ENCODE measurements around the gene RNF207.

Gene RNF207

GRCh38 chr1:6191968-6192367 lies 14.0 kb upstream of the RNF207 start:
- H4K8ac ChIP-seq (ENCODE audit: low read depth, low read length): no peak overlapping the region
- peaks cover 41 to 94% of the 10 kb centered on the region in 2 donors for H3K36me3 ChIP-seq (replicated peaks in 1 of 2; ENCODE audit: control insufficient read depth in 2 of 2, insufficient read depth in 2 of 2, low read length in 2 of 2)
- no peak overlapping the region for H3K27ac ChIP-seq (replicated peaks; ENCODE audit: low read length)
- no peak overlapping the region for H2BK5ac ChIP-seq (ENCODE audit: low read length)
- H3K4ac ChIP-seq (ENCODE audit: low read length): no peak overlapping the region
- H3K23ac ChIP-seq (ENCODE audit: low read depth, low read length, poor library complexity): no peak overlapping the region
- H3K18ac ChIP-seq (ENCODE audit: low read length): no peak overlapping the region
- H2BK12ac ChIP-seq (ENCODE audit: low read length): no peak overlapping the region
- H3K79me1 ChIP-seq (ENCODE audit: low read depth, low read length): peaks cover 6% of the 10 kb centered on the region
- H2AFZ ChIP-seq (ENCODE audit: low read length): no peak overlapping the region
- no peak overlapping the region for H2AK5ac ChIP-seq (ENCODE audit: low read depth, low read length)
- H3K4me2 ChIP-seq (ENCODE audit: insufficient read depth, low read length, poor library complexity, severe bottlenecking): no peak overlapping the region
- peak overlapping the region in 1 of 2 donors; percentile 16 for H3K4me3 ChIP-seq (ENCODE audit: low read length in 2 of 2)
- H2BK120ac ChIP-seq (ENCODE audit: low read depth, low read length): no peak overlapping the region
- no peaks in the 10 kb centered on the region for H3K27me3 ChIP-seq (ENCODE audit: control insufficient read depth in 3 of 3, insufficient read depth in 3 of 3, low read depth in 1 of 3, low read length in 3 of 3)
- H3K9ac ChIP-seq (ENCODE audit: low read depth, low read length, poor library complexity): no peak overlapping the region
- WGBS, 2 donors (ENCODE audit: extremely low coverage in 2 of 2, insufficient read length in 2 of 2, insufficient replicate concordance in 1 of 2): no CpG with 5 or more reads among the region's 1 CpG
- no peak overlapping the region for H2BK15ac ChIP-seq (ENCODE audit: low read length)
- no peaks in the 10 kb centered on the region for H3K4me1 ChIP-seq (ENCODE audit: control insufficient read depth in 2 of 2, insufficient read depth in 1 of 2, low read depth in 1 of 2, low read length in 2 of 2)
- no peak overlapping the region for H4K91ac ChIP-seq (ENCODE audit: low read depth, low read length, poor library complexity)
- H3K9me3 ChIP-seq (replicated peaks in 1 of 2; ENCODE audit: control insufficient read depth in 2 of 2, insufficient read depth in 1 of 2, low read depth in 1 of 2, low read length in 2 of 2): no peaks in the 10 kb centered on the region
- no peak for DNase-seq (ENCODE audit: low spot score)
- no peak overlapping the region for H3K14ac ChIP-seq (ENCODE audit: low read length)

DNA sequence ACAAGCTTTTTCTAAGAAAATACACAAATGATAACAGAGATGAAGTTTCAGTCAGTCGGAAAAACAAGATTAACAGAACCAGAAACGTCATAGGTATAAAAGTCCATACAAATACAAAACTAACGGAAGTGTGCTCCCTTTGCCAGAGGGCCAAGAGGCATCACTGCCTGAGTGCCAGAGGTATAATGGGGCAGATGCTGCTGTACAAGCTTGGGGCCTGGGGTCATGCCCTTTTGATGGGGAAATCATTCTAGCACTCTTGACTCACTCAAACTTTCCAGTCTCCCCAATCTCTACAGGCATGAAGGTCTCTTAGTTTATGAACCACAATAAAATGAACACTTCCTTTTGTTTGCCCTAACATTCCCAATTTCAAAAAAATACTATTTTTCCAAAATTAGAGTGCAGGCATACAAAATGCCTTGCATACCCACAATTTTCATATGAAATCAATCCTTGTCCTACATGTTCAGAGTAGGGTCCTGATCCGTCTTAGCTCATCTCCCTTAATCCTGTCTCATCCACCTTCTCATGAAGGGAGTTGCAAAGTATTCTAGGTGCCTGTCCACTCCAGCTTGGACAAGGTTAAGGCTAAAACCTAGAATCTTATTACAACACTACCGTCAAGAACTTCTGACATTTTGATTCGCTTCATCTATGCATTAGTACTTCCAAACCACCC lies 8.0 kb upstream of the RNF207 start:
- no peak overlapping the region for H2BK5ac ChIP-seq (ENCODE audit: low read length)
- no peak overlapping the region for H3K18ac ChIP-seq (ENCODE audit: low read length)
- no peak overlapping the region for H3K9ac ChIP-seq (ENCODE audit: low read depth, low read length, poor library complexity)
- H4K91ac ChIP-seq (ENCODE audit: low read depth, low read length, poor library complexity): no peak overlapping the region
- no peak overlapping the region for H3K4ac ChIP-seq (ENCODE audit: low read length)
- no peak for DNase-seq (ENCODE audit: low spot score)
- no peak overlapping the region for H2BK120ac ChIP-seq (ENCODE audit: low read depth, low read length)
- H3K14ac ChIP-seq (ENCODE audit: low read length): no peak overlapping the region
- H2BK15ac ChIP-seq (ENCODE audit: low read length): no peak overlapping the region
- peak overlapping the region in 1 of 2 donors; percentile 94 for H3K4me3 ChIP-seq (ENCODE audit: low read length in 2 of 2)
- H2AK5ac ChIP-seq (ENCODE audit: low read depth, low read length): no peak overlapping the region
- H3K36me3 ChIP-seq (replicated peaks in 1 of 2; ENCODE audit: control insufficient read depth in 2 of 2, insufficient read depth in 2 of 2, low read length in 2 of 2): peaks cover 25 to 51% of the 10 kb centered on the region in 2 donors
- H3K23ac ChIP-seq (ENCODE audit: low read depth, low read length, poor library complexity): no peak overlapping the region
- no peak overlapping the region for H3K4me2 ChIP-seq (ENCODE audit: insufficient read depth, low read length, poor library complexity, severe bottlenecking)
- H3K9me3 ChIP-seq (replicated peaks in 1 of 2; ENCODE audit: control insufficient read depth in 2 of 2, insufficient read depth in 1 of 2, low read depth in 1 of 2, low read length in 2 of 2): no peaks in the 10 kb centered on the region
- peaks cover 8% of the 10 kb centered on the region for H3K79me1 ChIP-seq (ENCODE audit: low read depth, low read length)
- H2BK12ac ChIP-seq (ENCODE audit: low read length): no peak overlapping the region
- H4K8ac ChIP-seq (ENCODE audit: low read depth, low read length): no peak overlapping the region
- no peak overlapping the region for H3K27ac ChIP-seq (replicated peaks; ENCODE audit: low read length)
- no peak overlapping the region for H2AFZ ChIP-seq (ENCODE audit: low read length)
- no peaks in the 10 kb centered on the region for H3K27me3 ChIP-seq (ENCODE audit: control insufficient read depth in 3 of 3, insufficient read depth in 3 of 3, low read depth in 1 of 3, low read length in 3 of 3)
- WGBS, 2 donors (ENCODE audit: extremely low coverage in 2 of 2, insufficient read length in 2 of 2, insufficient replicate concordance in 1 of 2): no CpG with 5 or more reads among the region's 6 CpGs
- H3K4me1 ChIP-seq (ENCODE audit: control insufficient read depth in 2 of 2, insufficient read depth in 1 of 2, low read depth in 1 of 2, low read length in 2 of 2): peaks cover 6 to 14% of the 10 kb centered on the region in 2 donors

- no peaks in the 10 kb centered on the region for H3K27me3 ChIP-seq (ENCODE audit: control insufficient read depth in 3 of 3, insufficient read depth in 3 of 3, low read depth in 1 of 3, low read length in 3 of 3)
- no peak overlapping the region for H3K27ac ChIP-seq (replicated peaks; ENCODE audit: low read length)
- peak overlapping the region; percentile 100 for H3K23ac ChIP-seq (ENCODE audit: low read depth, low read length, poor library complexity)
- peaks cover 8% of the 10 kb centered on the region for H3K79me1 ChIP-seq (ENCODE audit: low read depth, low read length)
- H3K14ac ChIP-seq (ENCODE audit: low read length): peak overlapping the region; percentile 96
- H3K4me3 ChIP-seq (ENCODE audit: low read length in 2 of 2): peak overlapping the region; percentile 94 to 98
- H2BK15ac ChIP-seq (ENCODE audit: low read length): no peak overlapping the region
- peaks cover 6 to 14% of the 10 kb centered on the region in 2 donors for H3K4me1 ChIP-seq (ENCODE audit: control insufficient read depth in 2 of 2, insufficient read depth in 1 of 2, low read depth in 1 of 2, low read length in 2 of 2)
- peak overlapping the region; percentile 94 for H2AK5ac ChIP-seq (ENCODE audit: low read depth, low read length)
- peak overlapping the region; percentile 62 for H3K4me2 ChIP-seq (ENCODE audit: insufficient read depth, low read length, poor library complexity, severe bottlenecking)
- H4K91ac ChIP-seq (ENCODE audit: low read depth, low read length, poor library complexity): no peak overlapping the region
- peak overlapping the region; percentile 70 for H2AFZ ChIP-seq (ENCODE audit: low read length)
- no peak overlapping the region for H4K8ac ChIP-seq (ENCODE audit: low read depth, low read length)
- peak overlapping the region; percentile 97 for H3K18ac ChIP-seq (ENCODE audit: low read length)
- no peak overlapping the region for H2BK120ac ChIP-seq (ENCODE audit: low read depth, low read length)
- H2BK5ac ChIP-seq (ENCODE audit: low read length): peak overlapping the region; percentile 61
- H3K9ac ChIP-seq (ENCODE audit: low read depth, low read length, poor library complexity): peak overlapping the region; percentile 100
- WGBS, 2 donors (ENCODE audit: extremely low coverage in 2 of 2, insufficient read length in 2 of 2, insufficient replicate concordance in 1 of 2): no CpG with 5 or more reads among the region's 31 CpGs
- H3K4ac ChIP-seq (ENCODE audit: low read length): peak overlapping the region; percentile 78
- no peak overlapping the region for H2BK12ac ChIP-seq (ENCODE audit: low read length)
- H3K9me3 ChIP-seq (replicated peaks in 1 of 2; ENCODE audit: control insufficient read depth in 2 of 2, insufficient read depth in 1 of 2, low read depth in 1 of 2, low read length in 2 of 2): no peaks in the 10 kb centered on the region
- H3K36me3 ChIP-seq (replicated peaks in 1 of 2; ENCODE audit: control insufficient read depth in 2 of 2, insufficient read depth in 2 of 2, low read length in 2 of 2): peaks cover 18 to 43% of the 10 kb centered on the region in 2 donors
- DNase-seq (ENCODE audit: low spot score): no peak
Observed at GRCh38 chr1:6198646-6199297, 7.1 kb upstream of the RNF207 start.

Measured in neuronal stem cell (in vitro differentiated cells).